Type B pancreatic cell (in vitro differentiated cells): ENCODE results near the gene DZIP1L. TPM values are rescaled to one million over a fixed set of nuclear protein-coding genes. Genes with fewer than 3 reads are reported as not detected.

Experiments
- DNase-seq: peaks from one replicate; pipeline ENCODE4 v3.0.0; 2021; ENCODE audit warnings: mixed read lengths; ENCODE audit not compliant: unreplicated experiment; ENCODE audit errors: extremely low spot score
- H3K27ac Mint-ChIP-seq: 2 replicates; pipeline ENCODE4 v1.8.0; 2021; ENCODE audit warnings: mild to moderate bottlenecking, mixed read lengths
- H3K27me3 Mint-ChIP-seq: 2 replicates; pipeline ENCODE4 v1.8.0; 2021; ENCODE audit warnings: mixed read lengths
- H3K36me3 Mint-ChIP-seq: 2 replicates; pipeline ENCODE4 v1.8.0; 2021; ENCODE audit warnings: mixed read lengths
- H3K4me1 Mint-ChIP-seq: one replicate; pipeline ENCODE4 v1.8.0; 2021; ENCODE audit warnings: mixed read lengths; ENCODE audit not compliant: unreplicated experiment
- H3K4me3 Mint-ChIP-seq: 2 replicates; pipeline ENCODE4 v1.8.0; 2021; ENCODE audit warnings: mild to moderate bottlenecking, mixed read lengths
- H3K9me3 Mint-ChIP-seq: 2 replicates; pipeline ENCODE4 v1.8.0; 2021; ENCODE audit warnings: mixed read lengths
- CTCF ChIP-seq: fragments of 200-600 bp; sonication (generic); conservative IDR thresholded peaks from 2 replicates; pipeline ENCODE4 v1.5.0; 2021; ENCODE audit warnings: antibody characterized with exemption, mild to moderate bottlenecking
- total RNA-seq: library from RNA; stranded (reverse); gene quantifications from 2 replicates; pipeline ENCODE4 v1.2.1, GENCODE V29; 2021; ENCODE audit warnings: low replicate concordance

The DZIP1L gene
- total RNA-seq, 1 donor from 2014 or later: 17.8 TPM

DNA sequence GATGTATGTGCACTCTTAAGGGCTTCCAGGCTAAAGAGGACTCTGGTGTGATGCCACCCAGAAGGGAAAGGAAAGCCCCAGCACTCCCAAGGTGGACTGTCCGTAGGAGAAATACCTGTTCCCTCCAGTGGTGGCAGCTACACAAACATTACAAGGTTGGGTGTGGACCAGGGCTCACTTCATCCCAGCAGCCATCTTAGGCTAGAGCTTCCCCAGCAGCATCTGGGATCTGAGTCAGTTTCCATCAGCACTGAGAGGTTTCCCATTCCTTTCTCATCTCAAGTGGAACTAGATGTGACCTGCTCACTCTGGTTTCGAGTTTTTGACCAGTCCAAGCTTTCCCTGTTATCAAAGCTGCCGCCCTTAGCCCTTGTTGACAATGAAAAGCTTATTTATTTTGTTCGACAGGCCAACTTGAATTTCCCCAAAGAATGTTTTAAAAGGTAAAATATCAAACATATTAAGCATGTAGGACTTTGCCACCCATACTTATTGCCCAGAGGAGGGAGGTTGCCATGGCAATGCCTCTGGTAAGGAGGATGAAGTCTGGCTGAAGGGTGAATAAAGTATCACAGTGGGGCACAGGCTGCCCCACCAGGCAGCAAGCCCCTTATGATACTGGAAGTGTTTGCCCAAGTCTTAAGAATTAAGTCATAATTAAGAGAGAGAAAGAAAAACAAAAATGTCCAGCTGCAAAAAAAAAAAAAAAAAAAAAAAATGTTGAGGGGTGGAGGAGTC lies 76.5 kb downstream of the DZIP1L start:
- Mint-ChIP-seq H3K4me1 (no peaks in the 10 kb centered on the region), H3K36me3 (peaks cover 5% of the 10 kb centered on the region), H3K27ac (no peak overlapping the region), H3K9me3 (no peaks in the 10 kb centered on the region), H3K27me3 (peaks cover 4% of the 10 kb centered on the region), H3K4me3 (no peak overlapping the region)
- DNase-seq: no peak
- TF ChIP-seq CTCF: no peak

DNA sequence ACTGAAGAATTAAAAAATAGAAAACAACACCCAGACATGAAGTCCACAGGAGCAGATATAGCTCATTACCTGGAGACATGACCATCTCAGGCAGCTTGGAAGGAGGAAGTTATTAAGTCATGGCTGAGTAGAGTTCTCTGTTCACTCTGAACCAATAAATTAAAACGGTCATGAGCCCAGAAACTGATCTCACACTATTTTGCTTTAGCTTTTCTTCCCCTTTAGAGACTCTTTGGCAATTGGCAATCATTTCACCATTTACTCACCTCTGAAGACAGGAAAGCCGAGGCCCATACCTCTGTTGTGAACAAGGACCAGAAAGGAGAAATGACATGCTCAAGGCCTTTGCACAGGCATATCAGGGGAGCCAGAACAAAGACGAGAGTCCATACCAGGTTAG lies 78.8 kb downstream of the DZIP1L start:
- peaks cover 5% of the 10 kb centered on the region for H3K36me3 Mint-ChIP-seq

GRCh38 chr3:138034918-138035317 lies 80.5 kb downstream of the DZIP1L start:
- no peaks in the 10 kb centered on the region for H3K9me3 Mint-ChIP-seq
- peaks cover 5% of the 10 kb centered on the region for H3K36me3 Mint-ChIP-seq
- no peak for TF ChIP-seq CTCF
- DNase-seq: no peak
- H3K4me1 Mint-ChIP-seq: no peaks in the 10 kb centered on the region
- peaks cover 4% of the 10 kb centered on the region for H3K27me3 Mint-ChIP-seq
- H3K4me3 Mint-ChIP-seq: no peak overlapping the region
- H3K27ac Mint-ChIP-seq: no peak overlapping the region

More for the DNA sequence above, 78.8 kb downstream of the DZIP1L start:
- no peak overlapping the region for H3K27ac Mint-ChIP-seq
- H3K9me3 Mint-ChIP-seq: no peaks in the 10 kb centered on the region
- DNase-seq: no peak
- TF ChIP-seq CTCF: no peak
- H3K4me1 Mint-ChIP-seq: no peaks in the 10 kb centered on the region
- H3K4me3 Mint-ChIP-seq: no peak overlapping the region
- peaks cover 4% of the 10 kb centered on the region for H3K27me3 Mint-ChIP-seq

DNA sequence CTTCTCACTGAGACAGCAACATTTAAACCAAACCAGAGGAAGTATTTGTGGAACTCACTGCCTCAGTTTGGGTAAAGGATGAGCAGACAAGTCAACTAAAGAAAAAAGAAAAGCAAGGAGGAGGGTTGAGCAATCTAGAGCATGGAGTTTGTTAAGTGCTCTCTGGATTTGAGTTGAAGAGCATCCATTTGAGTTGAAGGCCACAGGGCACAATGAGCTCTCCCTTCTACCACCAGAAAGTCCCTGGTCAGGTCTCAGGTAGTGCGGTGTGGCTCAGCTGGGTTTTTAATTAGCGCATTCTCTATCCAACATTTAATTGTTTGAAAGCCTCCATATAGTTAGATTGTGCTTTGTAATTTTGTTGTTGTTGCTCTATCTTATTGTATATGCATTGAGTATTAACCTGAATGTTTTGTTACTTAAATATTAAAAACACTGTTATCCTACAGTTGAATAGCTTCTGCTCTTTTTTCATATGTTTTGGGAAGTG lies 82.2 kb downstream of the DZIP1L start:
- H3K27ac Mint-ChIP-seq: no peak overlapping the region
- H3K9me3 Mint-ChIP-seq: no peaks in the 10 kb centered on the region

GRCh38 chr3:138032567-138032966 lies 82.8 kb downstream of the DZIP1L start:
- Mint-ChIP-seq H3K4me1 (no peaks in the 10 kb centered on the region), H3K9me3 (no peaks in the 10 kb centered on the region), H3K27me3 (peaks cover 4% of the 10 kb centered on the region), H3K36me3 (peaks cover 5% of the 10 kb centered on the region), H3K4me3 (no peak overlapping the region), H3K27ac (no peak overlapping the region)
- TF ChIP-seq CTCF: no peak
- no peak for DNase-seq

More for the DNA sequence above, 82.2 kb downstream of the DZIP1L start:
- no peak for TF ChIP-seq CTCF
- H3K4me1 Mint-ChIP-seq: no peaks in the 10 kb centered on the region
- peaks cover 4% of the 10 kb centered on the region for H3K27me3 Mint-ChIP-seq
- H3K36me3 Mint-ChIP-seq: peaks cover 5% of the 10 kb centered on the region
- no peak overlapping the region for H3K4me3 Mint-ChIP-seq
- DNase-seq: no peak
